GM19099 (cell line): ENCODE measurements around the gene CNPY2.

ENCODE experiments used
- POLR2A ChIP-seq: IDR thresholded peaks from 3 replicates; pipeline ENCODE4 v1.6.1; 2011; ENCODE audit warnings: low read depth; ENCODE audit not compliant: insufficient read length; ENCODE audit errors: extremely low read depth

The CNPY2 gene

DNA sequence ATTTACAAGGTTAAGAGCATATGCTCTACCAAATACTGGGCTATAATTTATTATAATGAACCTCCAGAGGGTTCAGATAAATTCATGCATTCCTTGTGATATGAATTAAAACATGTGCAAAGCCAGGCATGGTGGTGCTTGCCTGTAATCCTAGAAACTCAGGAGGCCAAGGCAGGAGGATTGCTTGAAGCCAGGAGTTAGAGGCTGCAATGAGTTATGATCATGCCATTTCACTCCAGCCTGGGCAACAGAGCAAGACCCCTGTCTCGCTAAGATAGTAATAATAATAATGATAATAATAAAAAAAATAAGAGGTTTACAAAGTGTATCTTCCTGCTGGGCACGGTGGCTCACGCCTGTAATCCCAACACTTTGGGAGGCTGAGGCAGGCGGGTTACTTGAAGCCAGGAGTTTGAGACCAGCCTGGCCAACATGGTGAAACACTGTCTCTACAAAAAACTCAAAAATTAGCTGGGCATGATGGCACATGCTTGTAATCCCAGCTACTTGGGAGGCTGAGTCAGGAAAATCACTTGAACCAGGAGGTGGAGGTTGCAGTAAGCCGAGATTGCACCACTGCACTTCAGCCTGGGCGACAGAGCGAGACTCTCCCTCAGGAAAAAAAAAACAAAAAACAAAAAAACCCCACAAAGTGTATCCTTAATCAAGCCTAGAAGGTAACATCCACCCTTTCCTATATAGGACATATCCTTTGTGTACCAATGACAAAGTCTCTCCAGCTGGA, 8.4 kb downstream of the CNPY2 start:
- TF ChIP-seq POLR2A: no peak

DNA sequence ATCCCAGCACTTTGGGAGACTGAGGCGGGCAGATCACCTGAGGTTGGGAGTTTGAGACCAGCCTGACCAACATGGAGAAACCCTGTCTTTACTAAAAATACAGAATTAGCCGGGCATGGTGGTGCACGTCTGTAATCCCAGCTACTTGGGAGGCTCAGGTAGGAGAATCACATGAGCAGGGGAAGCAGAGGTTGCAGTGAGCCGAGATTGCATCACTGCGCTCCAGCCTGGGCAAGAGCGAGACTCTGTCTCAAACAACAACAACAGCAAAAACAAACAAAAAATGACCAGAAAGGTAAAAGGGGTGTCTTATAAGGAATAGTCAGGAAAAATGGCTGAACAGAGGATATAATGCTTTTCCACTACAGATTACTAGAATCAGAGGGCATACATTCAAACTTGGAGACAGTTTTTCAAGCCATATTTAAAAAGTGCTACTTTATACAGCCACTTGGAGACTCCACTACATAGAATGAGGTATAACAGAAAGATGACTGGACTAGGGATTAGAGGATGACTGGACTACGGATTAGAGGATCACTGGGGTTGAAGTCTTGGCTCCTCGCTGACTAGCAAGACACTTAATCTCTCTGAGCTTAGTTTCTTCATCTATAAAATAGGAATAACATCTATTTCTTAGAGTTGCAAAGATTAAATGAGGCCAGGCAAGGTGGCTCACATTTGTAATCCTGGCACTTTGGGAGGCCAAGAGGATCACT, 10.8 kb downstream of the CNPY2 start:
- no peak for TF ChIP-seq POLR2A

DNA sequence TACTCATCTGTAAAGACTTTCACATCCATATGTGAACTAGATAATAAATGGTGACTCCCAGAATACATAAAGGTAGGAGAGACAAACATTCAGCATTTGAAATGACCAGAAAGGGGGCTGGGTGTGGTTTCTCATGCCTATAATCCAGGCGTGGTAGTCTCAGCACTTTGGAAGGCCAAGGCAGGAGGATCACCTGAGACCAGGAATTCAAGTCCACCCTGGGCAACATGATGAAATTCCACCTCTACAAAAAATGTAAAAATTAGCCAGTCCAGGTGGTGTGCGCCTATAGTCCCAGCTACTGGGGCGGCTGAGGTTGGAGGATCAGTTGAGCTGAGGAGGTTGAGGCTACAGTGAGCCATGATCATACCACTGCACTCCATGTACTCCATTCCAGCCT, 11.5 kb downstream of the CNPY2 start:
- TF ChIP-seq POLR2A: no peak

DNA sequence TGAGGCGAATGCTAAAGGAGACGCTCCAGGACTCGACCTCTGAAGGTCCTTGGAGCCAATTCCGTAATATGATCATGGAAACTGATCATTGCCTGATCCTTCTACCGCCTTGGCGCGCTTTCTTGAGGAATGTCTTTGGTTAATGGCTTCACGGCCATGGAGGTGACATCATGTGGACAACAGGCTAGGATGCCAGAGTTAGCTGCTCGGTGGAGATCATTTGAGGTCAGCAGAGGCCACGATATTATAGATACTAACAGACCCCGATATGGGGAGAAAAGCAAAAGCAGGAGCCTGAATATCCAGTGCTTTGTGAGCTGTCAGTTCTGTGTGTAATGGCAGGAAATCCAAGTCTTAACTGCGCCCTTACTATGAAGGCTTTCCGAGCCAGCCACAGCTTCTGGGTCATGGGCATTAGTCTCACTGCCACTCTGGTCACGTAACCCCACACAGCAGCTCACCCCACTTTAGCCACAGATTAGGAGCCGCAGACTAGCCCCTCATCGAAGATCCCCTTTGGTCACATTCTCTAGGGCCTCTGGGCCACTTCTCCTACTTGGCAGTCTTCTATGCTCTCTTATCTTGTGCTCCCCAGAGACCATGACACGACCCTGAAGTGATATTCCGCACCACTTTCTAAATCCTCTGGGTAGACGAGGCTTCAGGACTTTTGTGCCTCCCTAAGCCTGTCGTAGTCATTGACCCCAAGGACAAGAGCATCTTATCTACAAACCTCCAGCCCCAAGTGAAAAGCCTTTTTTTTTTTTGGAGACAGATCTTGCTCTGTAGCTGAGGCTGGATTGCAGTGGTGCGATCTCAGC, 14.9 kb downstream of the CNPY2 start:
- no peak for TF ChIP-seq POLR2A

DNA sequence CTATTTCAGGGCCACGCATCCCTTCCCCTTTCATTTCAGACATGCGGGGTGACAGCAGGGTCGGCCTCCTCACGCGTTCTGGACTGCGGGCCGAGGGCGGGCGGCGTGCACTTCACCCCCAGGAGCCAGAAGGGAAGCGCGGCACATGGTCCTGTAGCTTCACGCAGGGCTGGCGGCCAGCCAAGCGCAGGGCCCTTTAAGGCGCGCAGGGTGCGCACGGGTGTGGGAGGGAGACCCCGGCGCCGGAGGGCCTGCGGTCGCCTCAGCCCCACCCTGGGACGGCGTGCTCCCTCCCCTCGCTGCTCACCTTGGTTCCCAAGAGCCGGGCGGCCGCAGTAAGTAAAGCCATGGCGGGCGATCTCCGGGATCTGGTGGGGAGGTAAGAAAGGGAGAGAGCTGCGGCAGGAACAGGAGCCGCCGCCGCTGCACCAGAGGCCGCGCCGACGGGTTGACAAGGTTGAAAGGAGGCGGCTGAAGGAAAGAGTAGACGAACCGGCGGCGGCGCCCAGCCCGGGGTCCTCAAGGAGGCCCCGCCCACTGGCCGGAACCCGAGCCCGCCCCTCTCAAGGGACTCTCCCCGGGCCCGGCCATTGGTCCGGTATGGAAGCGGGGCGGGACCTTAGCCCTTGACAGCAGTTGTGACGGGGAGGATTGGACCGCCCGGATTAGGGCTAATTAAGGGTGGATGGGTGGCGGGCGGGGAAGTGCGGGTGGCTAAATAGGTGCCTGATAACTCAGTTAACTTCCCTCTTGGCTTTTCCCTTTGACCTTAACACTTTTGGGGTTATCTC, 15.7 kb downstream of the CNPY2 start, which contains the start of gene CS:
Gene CS (minus strand): TSS at position 478 of the 791 bp plus-strand sequence. CDS start 129 bp downstream, at position 349.
- peak; percentile 81 for TF ChIP-seq POLR2A

DNA sequence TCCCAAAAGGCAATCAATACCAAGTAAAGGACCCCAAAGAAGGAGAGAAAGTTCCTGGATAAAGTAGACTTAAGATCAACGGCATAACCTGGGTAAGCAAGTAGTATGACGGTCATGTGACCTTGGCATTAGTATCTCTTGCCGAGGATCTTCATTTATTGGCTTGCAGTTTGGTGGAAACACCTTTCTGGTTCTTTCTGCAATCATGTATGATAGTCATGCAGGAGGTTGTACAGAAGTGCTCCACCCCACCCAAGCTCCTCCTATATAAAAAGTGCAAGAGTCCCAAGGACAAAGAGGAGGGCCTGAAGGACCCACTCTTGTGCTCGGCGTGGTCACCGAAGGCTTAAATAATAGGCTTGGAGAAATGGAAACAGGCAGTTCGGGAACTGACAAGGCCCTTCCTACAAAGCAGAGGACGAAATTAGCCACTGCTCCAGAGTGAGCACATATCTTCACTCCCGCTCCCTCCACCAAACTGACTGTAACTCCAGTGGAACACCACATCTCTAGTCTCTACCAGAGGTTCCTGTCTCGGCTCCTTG, 16.4 kb downstream of the CNPY2 start:
- TF ChIP-seq POLR2A: no peak

DNA sequence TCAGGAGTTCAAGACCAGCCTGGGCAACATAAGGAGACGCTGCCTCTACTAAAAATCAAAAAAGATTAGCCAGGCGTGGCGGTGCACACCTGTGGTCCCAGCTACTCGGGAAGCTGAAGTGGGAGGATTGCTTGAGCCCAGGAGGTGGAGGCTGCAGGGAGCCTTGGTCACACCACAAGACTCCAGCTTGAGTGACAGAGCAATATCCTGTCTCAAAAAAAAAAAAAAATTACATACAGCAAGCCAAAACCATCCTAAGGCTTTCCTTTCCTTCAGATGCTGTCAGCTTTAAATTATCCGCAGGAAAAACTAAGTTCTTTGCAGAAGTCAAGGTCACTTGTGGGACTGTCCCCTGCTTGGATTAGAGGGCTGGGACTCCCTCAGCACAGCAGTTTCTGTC, 17.0 kb downstream of the CNPY2 start:
- TF ChIP-seq POLR2A: no peak

DNA sequence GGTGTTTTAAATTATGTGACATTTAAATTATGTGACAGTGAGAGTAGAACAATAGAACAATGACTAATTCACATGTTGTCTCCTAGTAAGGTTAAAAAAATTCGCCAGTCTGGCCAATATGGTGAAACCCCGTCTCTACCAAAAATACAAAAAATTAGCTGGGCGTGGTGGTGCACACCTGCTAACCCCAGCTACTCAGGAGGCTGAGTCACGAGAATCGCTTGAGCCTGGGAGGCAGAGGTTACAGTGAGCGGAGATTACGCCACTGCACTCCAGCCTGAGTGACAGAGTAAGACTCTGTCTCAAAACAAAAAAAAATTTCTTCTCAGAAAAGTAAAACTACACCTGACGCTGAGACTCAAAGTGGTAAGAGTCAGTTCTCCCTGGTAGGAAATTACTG, 18.4 kb downstream of the CNPY2 start:
- TF ChIP-seq POLR2A: no peak

DNA sequence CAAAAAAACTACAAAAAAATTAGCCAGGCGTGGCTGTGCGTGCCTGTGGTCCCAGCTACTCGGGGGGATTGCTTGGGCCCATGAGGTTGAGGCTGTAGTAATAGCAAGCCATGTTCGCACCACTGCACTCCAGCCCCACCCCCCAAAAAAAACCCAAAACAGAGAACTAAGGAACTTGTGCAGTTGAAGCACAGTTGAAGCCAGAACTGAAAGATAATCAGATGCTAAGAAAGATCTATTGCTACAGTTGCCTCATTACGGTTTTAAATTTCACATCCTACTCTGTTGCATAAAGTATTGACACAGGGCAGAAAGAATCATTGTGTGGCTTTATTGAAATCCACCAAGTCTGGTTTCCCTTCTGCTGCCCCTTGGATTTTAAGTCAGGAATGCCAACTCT, 19.5 kb downstream of the CNPY2 start:
- TF ChIP-seq POLR2A: no peak

DNA sequence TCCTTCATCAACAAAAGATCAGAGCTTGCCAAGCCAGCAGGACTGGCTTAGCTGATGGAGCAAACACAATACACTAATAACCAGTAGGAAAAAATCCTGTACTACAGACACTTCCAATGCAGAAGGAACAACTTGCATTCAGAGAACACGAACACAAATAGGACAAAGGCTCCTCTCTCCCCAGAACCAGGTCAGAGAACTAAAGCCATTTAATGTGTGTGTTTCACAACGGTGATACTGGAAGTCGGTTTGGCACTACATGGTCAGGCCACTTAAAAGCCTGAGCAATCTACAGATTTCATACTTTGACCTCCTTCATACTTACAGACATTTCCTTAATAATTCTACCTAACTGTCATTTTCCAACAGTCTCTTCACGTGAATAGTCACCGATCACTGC, 22.0 kb downstream of the CNPY2 start:
- TF ChIP-seq POLR2A: no peak

DNA sequence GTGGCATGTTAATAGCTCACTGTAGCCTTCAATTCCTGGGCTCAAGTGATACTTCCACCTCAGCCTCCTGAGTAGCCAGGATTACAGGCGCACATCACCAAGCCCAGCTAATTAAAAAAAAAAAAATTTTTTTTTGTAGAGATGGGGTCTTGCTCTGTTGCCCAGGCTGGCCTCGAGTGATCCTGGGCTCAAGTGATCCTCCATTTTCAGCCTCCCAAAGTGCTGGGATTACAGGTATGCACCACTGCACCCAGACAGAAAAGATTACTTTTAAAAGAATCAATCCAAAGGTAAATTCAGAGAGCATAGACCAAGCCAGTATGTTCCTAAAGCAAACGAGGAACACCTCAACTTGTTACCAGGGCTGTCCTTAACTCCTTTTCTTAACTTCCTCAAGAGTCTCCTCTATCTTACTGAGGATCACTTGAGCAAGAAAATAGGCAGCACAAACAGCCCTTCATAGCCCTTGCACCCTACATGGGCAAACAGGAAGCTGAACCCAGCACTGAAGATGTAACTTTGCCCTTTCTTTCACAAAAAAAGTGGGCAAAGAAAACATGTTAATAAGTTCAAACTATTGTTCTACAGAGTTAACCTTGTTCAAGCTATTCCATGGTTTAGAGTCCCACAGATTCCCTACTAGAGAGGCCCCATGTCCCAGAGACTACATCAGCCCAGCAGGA, 26.9 kb downstream of the CNPY2 start:
- no peak for TF ChIP-seq POLR2A

DNA sequence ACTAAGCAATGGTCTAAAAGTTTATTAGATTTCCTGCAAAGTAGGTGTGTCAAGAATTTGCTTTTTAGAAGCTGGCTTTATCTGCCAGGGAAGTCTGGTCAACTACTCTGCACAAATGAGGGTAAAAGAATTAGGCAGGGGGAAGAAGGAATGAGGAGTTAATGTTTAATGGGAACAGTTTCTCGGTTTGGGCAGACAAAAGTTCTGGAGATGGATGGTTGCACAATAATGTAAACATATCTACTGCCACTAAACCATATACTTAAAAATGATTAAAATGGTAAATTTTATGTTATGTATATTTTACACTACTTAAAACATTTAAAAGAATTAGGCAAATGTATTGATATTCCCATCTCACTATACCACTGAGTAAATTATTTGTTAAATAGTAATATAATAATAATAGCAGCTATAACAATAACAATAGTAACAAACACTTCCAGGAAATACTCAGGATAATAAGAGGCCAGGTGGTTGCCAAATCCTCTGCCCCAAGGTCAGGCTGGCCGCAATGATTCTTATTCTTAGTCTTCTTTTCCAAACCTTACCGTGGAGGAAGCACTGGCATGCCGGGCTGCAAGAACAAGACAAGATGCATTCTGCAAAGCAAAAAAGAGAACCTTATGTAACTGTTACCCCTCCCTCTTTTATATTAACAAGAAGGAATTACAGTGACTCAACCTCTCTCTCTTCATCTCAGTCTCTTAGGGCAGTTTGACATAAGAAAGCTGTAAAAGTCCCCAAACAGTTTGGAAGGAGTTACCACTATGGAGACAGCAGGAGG, 29.6 kb downstream of the CNPY2 start:
- TF ChIP-seq POLR2A: no peak

DNA sequence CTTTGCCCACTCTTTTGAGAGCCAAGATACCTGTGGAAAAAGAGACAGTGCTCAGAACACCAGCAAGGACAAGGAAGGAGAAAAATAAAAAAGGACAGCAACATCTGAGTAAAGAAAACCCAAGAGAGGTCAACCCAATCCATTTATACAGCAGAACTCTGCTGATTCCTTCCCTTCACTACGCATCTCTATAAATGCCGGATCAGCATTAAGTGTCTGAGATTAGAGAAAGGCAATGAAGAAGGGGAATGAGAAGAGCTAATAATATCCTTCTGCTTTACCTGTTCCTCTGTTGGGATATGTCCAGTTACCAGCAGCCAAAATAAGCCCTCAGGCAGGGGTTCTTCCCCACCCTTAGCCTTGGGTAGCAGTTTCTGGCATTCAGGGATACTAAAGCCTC, 33.2 kb downstream of the CNPY2 start:
- TF ChIP-seq POLR2A: no peak
